KMS-11 (cell line): ENCODE measurements around the gene LMTK3.

ENCODE experiments used
- H2AFZ ChIP-seq: fragments of 200-600 bp; sonication (generic); 2 replicates; pipeline ENCODE4 v1.6.1; 2016; ENCODE audit warnings: antibody characterized with exemption, mixed run types, low read depth
- H3K27ac ChIP-seq: fragments of 200-600 bp; sonication (generic); 2 replicates; pipeline ENCODE4 v1.6.1; 2016; ENCODE audit warnings: mild to moderate bottlenecking, mixed run types
- H3K27me3 ChIP-seq: fragments of 200-600 bp; sonication (generic); 2 replicates; pipeline ENCODE4 v1.6.1; 2017; ENCODE audit warnings: mild to moderate bottlenecking, low read depth, mixed run types, moderate library complexity; ENCODE audit not compliant: insufficient read depth
- H3K36me3 ChIP-seq: fragments of 200-600 bp; sonication (generic); 2 replicates; pipeline ENCODE4 v1.6.1; 2017; ENCODE audit warnings: mild to moderate bottlenecking, mixed run types; ENCODE audit not compliant: insufficient read depth
- H3K4me1 ChIP-seq: fragments of 200-600 bp; sonication (generic); 2 replicates; pipeline ENCODE4 v1.6.1; 2016; ENCODE audit warnings: mild to moderate bottlenecking, low read depth, mixed run types; ENCODE audit not compliant: poor library complexity, severe bottlenecking
- H3K4me2 ChIP-seq: fragments of 200-600 bp; sonication (generic); 2 replicates; pipeline ENCODE4 v1.7.0; 2016; ENCODE audit warnings: mild to moderate bottlenecking, mixed run types
- H3K4me3 ChIP-seq: fragments of 200-600 bp; sonication (generic); IDR thresholded peaks from 2 replicates; pipeline ENCODE4 v1.6.1; 2017; ENCODE audit warnings: low read depth, low read length, mixed read lengths; ENCODE audit not compliant: insufficient read depth
- H3K79me2 ChIP-seq: fragments of 200-600 bp; sonication (generic); 2 replicates; pipeline ENCODE4 v1.6.1; 2016; ENCODE audit warnings: low read depth, mixed run types; ENCODE audit not compliant: insufficient read depth
- H3K9ac ChIP-seq: fragments of 200-600 bp; sonication (generic); 2 replicates; pipeline ENCODE4 v1.6.1; 2016; ENCODE audit warnings: mild to moderate bottlenecking, mixed run types
- H4K20me1 ChIP-seq: fragments of 200-600 bp; sonication (generic); 2 replicates; pipeline ENCODE4 v1.6.1; 2016; ENCODE audit warnings: mild to moderate bottlenecking, mixed run types; ENCODE audit not compliant: insufficient read depth
- TF ChIP-seq, protein P1 (sequence below): fragments of 200-600 bp; sonication (generic); conservative IDR thresholded peaks from 2 replicates; pipeline ENCODE4 v1.6.1; 2017; ENCODE audit warnings: low read depth, mild to moderate bottlenecking, antibody characterized with exemption, low read length, moderate library complexity, mixed read lengths

Gene LMTK3

GRCh38 chr19:48499316-48500090, 12.1 kb downstream of the LMTK3 start:
- Histone ChIP-seq H3K27me3 (peaks cover 74% of the 10 kb centered on the region), H3K36me3 (no peaks in the 10 kb centered on the region), H2AFZ (no peak overlapping the region), H3K9ac (no peak overlapping the region), H4K20me1 (no peaks in the 10 kb centered on the region), H3K4me1 (peaks cover 12% of the 10 kb centered on the region), H3K79me2 (no peaks in the 10 kb centered on the region), H3K4me3 (no peak overlapping the region), H3K4me2 (no peak overlapping the region), H3K27ac (no peak overlapping the region)
- TF ChIP-seq, protein P1, sequence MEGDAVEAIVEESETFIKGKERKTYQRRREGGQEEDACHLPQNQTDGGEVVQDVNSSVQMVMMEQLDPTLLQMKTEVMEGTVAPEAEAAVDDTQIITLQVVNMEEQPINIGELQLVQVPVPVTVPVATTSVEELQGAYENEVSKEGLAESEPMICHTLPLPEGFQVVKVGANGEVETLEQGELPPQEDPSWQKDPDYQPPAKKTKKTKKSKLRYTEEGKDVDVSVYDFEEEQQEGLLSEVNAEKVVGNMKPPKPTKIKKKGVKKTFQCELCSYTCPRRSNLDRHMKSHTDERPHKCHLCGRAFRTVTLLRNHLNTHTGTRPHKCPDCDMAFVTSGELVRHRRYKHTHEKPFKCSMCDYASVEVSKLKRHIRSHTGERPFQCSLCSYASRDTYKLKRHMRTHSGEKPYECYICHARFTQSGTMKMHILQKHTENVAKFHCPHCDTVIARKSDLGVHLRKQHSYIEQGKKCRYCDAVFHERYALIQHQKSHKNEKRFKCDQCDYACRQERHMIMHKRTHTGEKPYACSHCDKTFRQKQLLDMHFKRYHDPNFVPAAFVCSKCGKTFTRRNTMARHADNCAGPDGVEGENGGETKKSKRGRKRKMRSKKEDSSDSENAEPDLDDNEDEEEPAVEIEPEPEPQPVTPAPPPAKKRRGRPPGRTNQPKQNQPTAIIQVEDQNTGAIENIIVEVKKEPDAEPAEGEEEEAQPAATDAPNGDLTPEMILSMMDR, result no peak

DNA sequence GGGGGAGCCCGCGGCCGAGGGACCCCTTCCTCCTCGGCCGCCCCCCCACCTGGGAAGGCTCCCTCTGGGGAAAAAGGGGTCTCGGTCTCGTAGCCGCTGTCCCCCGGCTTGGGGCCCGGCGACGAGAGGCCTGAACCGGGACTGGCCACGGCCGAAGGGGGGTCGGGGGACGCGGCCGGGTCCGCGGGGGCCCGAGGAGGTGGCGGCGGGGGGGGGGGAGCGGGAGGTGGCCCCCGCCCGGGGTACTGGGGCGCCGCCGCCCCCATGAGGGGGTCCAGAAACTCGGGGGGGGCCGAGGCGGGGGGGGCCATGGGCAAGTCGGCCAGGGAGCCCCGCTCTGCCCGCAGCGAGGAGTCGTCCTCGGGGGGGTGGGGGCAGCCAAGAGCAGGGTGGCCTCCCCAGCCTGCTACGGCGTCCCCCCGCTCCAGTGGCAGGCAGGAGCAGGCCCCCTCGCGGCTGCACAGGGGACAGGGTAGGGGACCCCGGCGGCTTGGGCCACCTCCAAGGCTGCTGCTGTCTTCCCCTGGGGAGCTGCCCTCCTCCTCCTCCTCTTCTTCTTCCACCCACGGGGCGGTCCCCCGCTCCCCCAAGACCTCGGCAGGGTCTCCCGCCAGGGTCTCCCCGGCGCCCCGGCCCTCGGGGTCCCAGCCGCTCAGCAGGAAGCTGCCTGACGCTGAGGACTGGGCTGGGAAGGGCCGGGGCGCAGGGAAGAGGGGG, 12.9 kb downstream of the LMTK3 start:
- Histone ChIP-seq H3K4me2 (no peak overlapping the region), H3K36me3 (no peaks in the 10 kb centered on the region), H3K27me3 (peaks cover 78% of the 10 kb centered on the region), H2AFZ (no peak overlapping the region), H3K27ac (no peak overlapping the region), H3K4me3 (no peak overlapping the region), H3K79me2 (no peaks in the 10 kb centered on the region), H3K9ac (no peak overlapping the region), H4K20me1 (no peaks in the 10 kb centered on the region), H3K4me1 (peaks cover 12% of the 10 kb centered on the region)
- TF ChIP-seq, protein P1, result no peak

- Histone ChIP-seq H3K36me3 (no peaks in the 10 kb centered on the region), H4K20me1 (no peaks in the 10 kb centered on the region), H3K9ac (no peak overlapping the region), H3K27me3 (peaks cover 75% of the 10 kb centered on the region), H3K4me3 (no peak overlapping the region), H3K79me2 (no peaks in the 10 kb centered on the region), H3K4me2 (no peak overlapping the region), H3K4me1 (peaks cover 12% of the 10 kb centered on the region), H3K27ac (no peak overlapping the region), H2AFZ (no peak overlapping the region)
- TF ChIP-seq, protein P1, result no peak
Observed at GRCh38 chr19:48497728-48498594, 13.7 kb downstream of the LMTK3 start.

DNA sequence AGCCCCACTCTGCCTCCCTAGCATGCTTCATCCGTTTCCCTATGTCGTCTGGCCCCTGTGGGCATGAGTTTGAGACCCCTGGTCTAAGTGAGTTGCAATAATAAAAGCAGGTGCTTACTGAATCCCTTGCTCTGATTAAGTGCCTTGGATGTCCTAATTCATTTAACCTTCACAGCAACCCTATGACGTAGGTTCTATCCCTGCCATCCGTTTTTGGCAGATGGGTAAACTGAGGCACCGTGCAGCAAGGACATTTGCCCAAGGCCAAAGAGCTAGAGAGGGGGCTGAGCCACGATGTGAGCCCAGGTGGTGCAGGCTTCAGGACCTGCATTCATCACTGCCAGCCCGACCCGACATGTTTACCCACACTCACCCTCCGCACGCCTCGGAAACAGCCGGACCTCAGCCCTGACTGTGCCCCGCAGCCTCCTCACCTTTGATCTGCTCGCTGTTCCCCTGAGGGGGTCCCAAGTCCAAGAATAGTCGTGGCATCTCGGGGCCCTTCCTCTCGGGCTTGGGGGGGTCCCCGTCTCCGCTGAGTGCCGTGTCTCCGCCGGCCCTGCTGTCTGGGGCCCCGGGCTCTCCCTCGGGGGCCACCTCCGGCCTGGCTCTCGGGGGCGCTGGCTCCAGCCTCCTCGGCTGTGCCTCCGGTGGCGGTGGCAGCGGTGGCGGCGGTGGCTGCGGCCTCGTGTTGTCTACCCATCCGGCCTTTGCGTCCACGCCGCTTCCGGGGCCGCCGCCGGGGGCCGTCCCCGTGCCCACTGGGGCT, 14.5 kb downstream of the LMTK3 start:
- no peak overlapping the region for H2AFZ ChIP-seq
- no peak overlapping the region for H3K9ac ChIP-seq
- TF ChIP-seq, protein P1, result no peak
- H3K4me3 ChIP-seq, result no peak overlapping the region
- H3K36me3 ChIP-seq, result no peaks in the 10 kb centered on the region
- no peak overlapping the region for H3K27ac ChIP-seq
- H3K4me2 ChIP-seq, result no peak overlapping the region
- H3K27me3 ChIP-seq, result peaks cover 71% of the 10 kb centered on the region
- H4K20me1 ChIP-seq, result no peaks in the 10 kb centered on the region
- H3K79me2 ChIP-seq, result no peaks in the 10 kb centered on the region
- peaks cover 13% of the 10 kb centered on the region for H3K4me1 ChIP-seq
